GM19397 (cell line): ENCODE data around the gene NUMA1.

ENCODE experiments used
- ATAC-seq: cut with Tn5 transposase; IDR thresholded peaks from one replicate; pipeline ENCODE4 v1.9.1; 2021; ENCODE audit warnings: mild to moderate bottlenecking, moderate library complexity; ENCODE audit not compliant: unreplicated experiment

NUMA1 gene

DNA sequence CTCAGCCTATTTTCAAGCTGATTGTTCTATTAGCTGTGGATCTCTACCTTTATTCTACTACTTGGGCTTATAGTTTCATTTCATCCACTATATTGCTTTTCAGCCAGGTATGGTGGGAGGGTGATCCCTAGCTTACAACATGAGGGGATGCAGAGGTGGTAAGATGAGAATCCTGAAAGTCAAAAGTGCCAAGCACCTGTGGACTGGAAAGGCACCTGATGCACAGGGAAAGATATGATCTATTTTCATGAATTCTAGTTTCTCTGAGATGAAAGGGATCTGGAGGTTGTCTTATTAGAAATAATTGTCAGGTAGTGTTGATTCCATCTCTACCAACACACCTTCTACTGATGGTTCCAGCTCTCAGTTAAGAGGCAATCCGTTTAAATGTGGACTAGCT is 103.3 kb downstream of the NUMA1 start:
- no peak for ATAC-seq

DNA sequence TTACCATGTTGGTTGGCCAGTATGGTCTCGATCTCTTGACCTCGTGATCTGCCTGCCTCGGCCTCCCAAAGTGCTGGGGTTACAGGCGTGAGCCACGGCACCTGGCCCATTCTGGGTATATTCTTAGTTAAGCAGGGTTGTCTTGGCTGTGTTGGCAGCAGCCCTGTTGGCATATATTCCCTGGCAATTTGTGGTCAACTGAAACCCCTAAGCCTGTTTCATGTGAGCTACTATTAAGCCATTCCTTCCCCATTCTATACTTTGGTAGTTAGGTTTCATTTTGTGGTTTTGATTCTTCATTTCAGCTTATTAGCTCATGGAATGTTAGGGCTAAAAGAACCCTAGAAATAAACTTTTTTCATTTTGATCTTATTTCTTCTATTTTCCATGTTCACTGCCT is 103.8 kb downstream of the NUMA1 start:
- ATAC-seq: no peak

DNA sequence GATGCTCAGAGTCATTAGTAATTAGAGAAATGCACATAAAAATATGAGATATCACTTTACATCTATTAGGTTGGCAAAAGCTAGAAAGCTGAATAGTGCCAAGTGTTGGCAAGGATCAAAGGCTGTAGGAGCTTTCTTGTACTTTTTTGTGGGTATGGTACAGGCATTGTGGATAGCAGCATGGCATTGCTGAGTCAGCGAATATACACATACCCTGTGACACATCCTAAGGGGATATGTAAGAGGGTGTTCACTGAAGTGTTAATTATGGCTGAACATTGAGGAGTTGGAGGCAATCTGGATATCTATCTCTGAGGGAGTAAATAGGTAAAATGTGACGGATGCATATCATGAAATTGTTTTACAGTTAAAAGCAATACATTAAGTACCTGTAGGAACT is 108.7 kb downstream of the NUMA1 start:
- ATAC-seq: no peak

DNA sequence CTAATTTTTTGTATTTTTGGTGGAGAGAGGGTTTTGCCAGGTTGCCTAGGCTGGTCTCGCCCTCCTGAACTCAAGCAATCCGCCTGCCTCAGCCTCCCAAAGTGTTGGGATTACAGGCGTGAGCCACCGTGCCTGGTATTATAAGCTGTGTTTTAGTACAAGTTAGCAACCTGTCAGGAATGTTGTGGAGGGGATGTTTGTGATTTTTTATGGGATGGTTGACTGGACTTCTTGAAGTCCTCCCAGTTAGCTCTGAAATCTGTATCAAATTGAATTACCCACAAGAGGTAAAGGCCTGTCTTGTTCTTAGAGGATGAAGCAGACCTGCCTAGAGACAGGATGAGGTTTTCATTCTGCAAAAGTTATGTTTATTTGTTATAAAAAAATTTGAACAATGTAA is 115.7 kb downstream of the NUMA1 start:
- no peak for ATAC-seq

DNA sequence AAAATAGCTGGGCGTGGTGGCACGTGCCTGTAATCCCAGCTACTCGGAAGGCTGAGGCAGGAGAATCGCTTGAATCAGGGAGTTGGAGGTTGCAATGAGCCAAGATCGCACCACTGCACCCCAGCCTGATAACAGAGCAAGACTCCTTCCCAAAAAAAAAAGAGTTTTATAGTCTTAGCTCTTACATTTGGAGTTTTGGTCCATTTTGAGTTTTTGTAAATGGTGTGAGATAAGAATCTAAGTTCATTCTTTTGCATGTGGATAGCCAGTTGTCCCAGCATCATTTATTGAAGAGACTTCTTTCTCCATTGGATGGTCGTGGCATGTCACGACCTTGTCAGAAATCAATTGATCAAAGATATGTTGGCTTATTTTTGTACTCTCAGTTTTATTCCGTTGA is 116.9 kb downstream of the NUMA1 start:
- no peak for ATAC-seq

DNA sequence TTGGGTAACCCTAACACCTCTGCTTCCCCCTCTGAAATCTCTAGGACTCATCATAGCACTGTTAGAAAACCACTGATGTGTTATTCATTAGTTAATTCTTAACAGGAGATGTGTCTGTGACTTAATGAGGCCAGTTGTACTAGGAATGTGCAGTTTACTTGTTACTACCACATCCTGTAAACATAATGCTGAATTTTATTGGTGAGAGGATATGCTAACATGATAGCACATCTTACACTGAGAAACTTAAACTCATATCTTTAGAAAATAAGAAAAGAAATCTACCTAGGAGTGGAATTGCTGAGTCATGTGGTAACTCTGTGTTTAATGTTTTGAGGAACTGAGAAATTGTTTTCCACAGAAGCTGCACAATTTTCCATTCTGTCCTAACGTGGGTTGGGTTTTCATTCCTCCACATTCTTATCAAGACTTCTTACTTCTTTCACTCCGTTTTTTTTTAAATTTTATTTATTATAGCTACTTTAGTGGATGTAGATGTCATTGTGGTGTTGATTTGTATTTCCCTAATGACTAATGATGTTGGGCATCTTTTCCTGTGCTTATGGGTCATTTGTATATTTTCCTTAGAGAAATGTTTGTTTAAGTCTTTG is 117.8 kb downstream of the NUMA1 start:
- no peak for ATAC-seq

DNA sequence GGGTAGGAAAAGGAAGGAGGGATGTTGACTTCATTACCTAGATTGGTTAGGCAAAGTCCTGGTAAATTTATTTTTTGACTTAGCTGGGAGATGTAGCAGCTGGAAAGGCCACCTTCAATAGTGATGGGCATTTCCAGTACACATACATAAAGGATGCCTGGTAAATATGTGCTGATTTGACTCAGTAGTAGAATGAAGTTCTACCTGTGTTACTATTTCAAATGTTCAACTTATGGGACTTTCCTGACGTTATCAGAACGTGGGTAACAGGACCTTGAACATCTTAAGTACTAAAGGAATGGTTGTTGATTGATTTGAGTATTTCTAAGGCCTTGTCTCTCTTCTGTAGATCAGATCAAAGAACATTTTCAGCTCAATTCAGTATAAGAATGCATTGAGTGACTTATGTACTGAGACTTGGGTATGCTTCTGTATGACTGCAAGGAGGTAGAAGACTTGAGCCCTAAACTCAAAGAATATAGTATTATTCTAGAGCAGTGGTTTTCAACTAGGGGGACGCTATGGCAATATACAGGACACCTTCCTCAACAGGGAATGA is 124.4 kb downstream of the NUMA1 start:
- ATAC-seq: no peak
